GM12878 (cell line): ENCODE data around the gene SYNJ2. TPM values are rescaled to one million over a fixed set of nuclear protein-coding genes. Genes with fewer than 3 reads are reported as not detected.

ENCODE experiments used
- ATAC-seq: fragments of 200-7000 bp; cut with Tn5 transposase; 3 replicates; pipeline ENCODE4 v1.9.1; 2020; ENCODE audit warnings: mild to moderate bottlenecking, moderate library complexity
- BruUV-seq: library from RNA; stranded (reverse); fragments of 400-500 nt; replicated peaks from 2 replicates; lab custom pipeline; 2021; lab: Mats Ljungman, UMichigan
- CTCF ChIA-PET: fragments of 300-600 bp; sonication (Branson Sonifier 250); formaldehyde crosslinking; extraction: SDS; loops from one replicate; lab custom pipeline; 2021; ENCODE audit warnings: inconsistent platforms; lab: Yijun Ruan, JAX
- POLR2A ChIA-PET: fragments of 350-600 bp; formaldehyde crosslinking; extraction: SDS; loops from one replicate; lab custom pipeline; 2021; ENCODE audit warnings: inconsistent platforms; lab: Charles Lee
- RAD21 ChIA-PET: fragments of 300-600 bp; sonication (Branson Sonifier 250); formaldehyde crosslinking; loops from one replicate; lab custom pipeline; 2023; ENCODE audit warnings: antibody characterized with exemption; ENCODE audit not compliant: unreplicated experiment; lab: Charles Lee
- SMC1A ChIA-PET: fragments of 300-600 bp; sonication (Branson Sonifier 250); formaldehyde crosslinking; loops from one replicate; lab custom pipeline; 2023; ENCODE audit not compliant: unreplicated experiment, uncharacterized antibody; lab: Charles Lee
- DNase-seq: peaks from one replicate; pipeline ENCODE4 v3.0.0-alpha.2; 2011; ENCODE audit warnings: low read depth, low spot score
- FAIRE-seq: peaks from 3 replicates; lab custom pipeline; 2011; peaks lifted over from hg19 to GRCh38; lab: Jason Lieb, UNC
- H2AFZ ChIP-seq: 2 replicates; pipeline ENCODE4 v1.6.0; 2011; ENCODE audit warnings: low read depth, low read length, control low read depth; ENCODE audit not compliant: control insufficient read depth
- H3K27ac ChIP-seq: 2 replicates; pipeline ENCODE4 v1.5.1; 2011; ENCODE audit warnings: control low read depth; ENCODE audit not compliant: control insufficient read depth, insufficient read depth
- H3K27me3 ChIP-seq, 2 experiments: replicated peaks in 1 of 2; 2 replicates each; pipeline versions ENCODE4 v1.6.0 to v1.6.1; 2011; ENCODE audit warnings: low read length in 1 of 2; ENCODE audit not compliant: control insufficient read depth in 2 of 2, insufficient read depth in 2 of 2
- H3K36me3 ChIP-seq, 2 experiments: 2 replicates each; pipeline ENCODE4 v1.5.1; 2011; ENCODE audit warnings: low read length in 1 of 2; ENCODE audit not compliant: control insufficient read depth in 2 of 2, insufficient read depth in 2 of 2
- H3K4me1 ChIP-seq: 2 replicates; pipeline ENCODE4 v1.6.1; 2011; ENCODE audit warnings: mild to moderate bottlenecking, low read length, moderate library complexity, mixed read lengths; ENCODE audit not compliant: control insufficient read depth, insufficient read depth
- H3K4me2 ChIP-seq: 2 replicates; pipeline ENCODE4 v1.6.0; 2011; ENCODE audit warnings: control low read depth; ENCODE audit not compliant: control insufficient read depth, insufficient read depth
- H3K4me3 ChIP-seq: fragments of 200-600 bp; sonication (generic); 2 replicates; pipeline ENCODE4 v1.5.1; 2016
- H3K79me2 ChIP-seq: 2 replicates; pipeline ENCODE4 v1.6.0; 2011; ENCODE audit warnings: low read length; ENCODE audit not compliant: control insufficient read depth, insufficient read depth
- H3K9ac ChIP-seq: 2 replicates; pipeline ENCODE4 v1.8.0; 2011; ENCODE audit warnings: low read length, control low read depth, mixed read lengths; ENCODE audit not compliant: control insufficient read depth, insufficient read depth
- H3K9me3 ChIP-seq: replicated peaks from 3 replicates; pipeline ENCODE4 v1.5.1; 2011; ENCODE audit warnings: mild to moderate bottlenecking, low read length; ENCODE audit not compliant: control insufficient read depth, insufficient read depth
- H4K20me1 ChIP-seq: 2 replicates; pipeline ENCODE4 v1.6.0; 2011; ENCODE audit not compliant: control insufficient read depth, insufficient read depth
- CREB1 ChIP-seq: IDR thresholded peaks from 2 replicates; pipeline ENCODE4 v1.6.1; 2012; ENCODE audit warnings: low read depth, mild to moderate bottlenecking, inconsistent platforms
- NFIC ChIP-seq: IDR thresholded peaks from 2 replicates; pipeline ENCODE4 v1.6.1; 2012; ENCODE audit warnings: low read depth, mild to moderate bottlenecking, inconsistent platforms, low read length, moderate library complexity
- NKRF ChIP-seq: fragments of 450-650 bp; conservative IDR thresholded peaks from 2 replicates; pipeline ENCODE4 v1.6.1; 2017; ENCODE audit warnings: mild to moderate bottlenecking, moderate library complexity
- PKNOX1 ChIP-seq: fragments of 450-650 bp; IDR thresholded peaks from 2 replicates; pipeline ENCODE4 v1.6.1; 2016; ENCODE audit warnings: mild to moderate bottlenecking
- YY1 ChIP-seq: IDR thresholded peaks from 2 replicates; pipeline ENCODE4 v1.6.1; 2011; ENCODE audit warnings: low read depth, mild to moderate bottlenecking, low read length
- ZNF207 ChIP-seq: fragments of 450-650 bp; IDR thresholded peaks from 2 replicates; pipeline ENCODE4 v1.6.1; 2014; ENCODE audit warnings: antibody characterized with exemption, mild to moderate bottlenecking, borderline replicate concordance
- ZNF274 ChIP-seq: IDR thresholded peaks from one replicate; pipeline ENCODE4 v1.8.0; 2011; ENCODE audit not compliant: insufficient read length, insufficient read depth
- WGBS: methylation state at CpG from one replicate; pipeline ENCODE4 v1.1.6; 2016; ENCODE audit warnings: low lambda C conversion rate; ENCODE audit not compliant: insufficient replicate concordance, insufficient coverage; ENCODE audit errors: missing lambda C conversion rate; 5-methylcytosine and 5-hydroxymethylcytosine counted together
- in situ Hi-C: fragments of 300-500 bp; cut with MboI; formaldehyde crosslinking; loops from 9 replicates; pipeline ENCODE4 v1.14.3; 2018; ENCODE audit warnings: mixed read lengths
- intact Hi-C: fragments of 100-400 bp; cut with micrococcal nuclease; formaldehyde crosslinking; loops from one replicate; pipeline ENCODE4 v1.14.2; 2022; ENCODE audit not compliant: unreplicated experiment
- polyA plus RNA-seq, 11 experiments: library from polyadenylated mRNA; depleted of rRNA in 4 of 11; unstranded in 6 of 11; stranded (reverse) in 5 of 11; fragments of >200 nt; fragmentation: Nextera tagmentation in 4 of 11; fragmentation: Illumina TruSeq in 1 of 11; extraction: Ambion mirVana in 4 of 11; extraction: Trizol in 1 of 11; gene quantifications; 1 replicate in 1 of 11; 2 replicates in 10 of 11; pipeline versions ENCODE4 v1.2.1 to v1.2.3, GENCODE V29; 2011 to 2016; ENCODE audit warnings: inconsistent platforms in 2 of 11, missing spikeins in 2 of 11, low read depth in 1 of 11
- total RNA-seq, 4 experiments: library from RNA; depleted of rRNA in 3 of 4; stranded (reverse); fragments of >200 nt in 3 of 4; fragmentation: Illumina TruSeq in 1 of 4; extraction: Trizol in 1 of 4; gene quantifications; 2 replicates each; pipeline versions ENCODE4 v1.2.1 to v1.2.3, GENCODE V29; 2013 to 2021

The SYNJ2 gene
- total and polyA plus RNA-seq, 10 of the 15 experiments (the other 5 are each of a cell fraction or from before 2014, with no cell fraction given) = 0.11 to 1.8 (median 0.57) TPM

- Histone ChIP-seq H3K27me3 (no peaks in the 10 kb centered on the region), H3K79me2 (no peaks in the 10 kb centered on the region), H3K9ac (no peak overlapping the region), H3K4me2 (no peak overlapping the region), H3K4me3 (no peak overlapping the region), H2AFZ (no peak overlapping the region), H3K4me1 (peaks cover 7% of the 10 kb centered on the region), H4K20me1 (no peaks in the 10 kb centered on the region), H3K36me3 (no peaks in the 10 kb centered on the region; a peak in 1 of 4 replicates), H3K27ac (no peak overlapping the region), H3K9me3 (no peaks in the 10 kb centered on the region)
- in situ Hi-C loops = no loop called here
- WGBS = 85% methylated on average over 8 of the region's 8 CpGs
- ChIA-PET CTCF (no interaction called here), POLR2A (no interaction called here), SMC1A (interaction anchor here (1.2 kb wide), 1 partner anchor 24 kb away, joined by 3 read pairs; no protein-coding TSS in a partner anchor), RAD21 (no interaction called here)
- no TSS peak for BruUV-seq
- intact Hi-C loops = no loop called here
- no peak for TF ChIP-seq NKRF
- FAIRE-seq = no peak
- no peak for ATAC-seq
- DNase-seq = no peak
Measured at GRCh38 chr6:158050107-158050735, 68.6 kb downstream of the SYNJ2 start.

- ChIA-PET SMC1A (no interaction called here), POLR2A (no interaction called here), RAD21 (no interaction called here), CTCF (no interaction called here)
- H3K27ac ChIP-seq = no peak overlapping the region
- no peak overlapping the region for H3K4me2 ChIP-seq
- H3K79me2 ChIP-seq = no peaks in the 10 kb centered on the region
- no peak overlapping the region for H3K4me3 ChIP-seq
- no peaks in the 10 kb centered on the region for H3K9me3 ChIP-seq
- in situ Hi-C loops = no loop called here
- H3K36me3 ChIP-seq = no peaks in the 10 kb centered on the region; a peak in 1 of 4 replicates
- DNase-seq = no peak
- H3K9ac ChIP-seq = no peak overlapping the region
- TF ChIP-seq ZNF207 (no peak), ZNF274 (no peak), YY1 (no peak), PKNOX1 (no peak), NFIC (no peak), CREB1 (no peak)
- no peak for FAIRE-seq
- intact Hi-C loops = no loop called here
- H3K27me3 ChIP-seq = no peaks in the 10 kb centered on the region
- H2AFZ ChIP-seq = no peak overlapping the region
- WGBS = 59% methylated on average over 4 of the region's 4 CpGs
- peaks cover 7% of the 10 kb centered on the region for H3K4me1 ChIP-seq
- H4K20me1 ChIP-seq = no peaks in the 10 kb centered on the region
- BruUV-seq = no TSS peak
- no peak for ATAC-seq
Measured at GRCh38 chr6:158050955-158051354, 69.3 kb downstream of the SYNJ2 start.
